Testis (tissue), 2 donors: ENCODE measurements around the gene CARD10.

Experiments
- POLR2A ChIP-seq: fragments of 450-650 bp; IDR thresholded peaks from one replicate; pipeline ENCODE4 v1.6.1; 2017; ENCODE audit warnings: antibody characterized with exemption, mild to moderate bottlenecking, moderate library complexity
- TF ChIP-seq, protein P1 (sequence below), 3 experiments: fragments of 450-650 bp in 2 of 3; fragments of 200-600 bp in 1 of 3; sonication (generic) in 1 of 3; IDR thresholded peaks; one replicate each; pipeline ENCODE4 v1.5.1; 2016 to 2019; ENCODE audit warnings: antibody characterized with exemption in 3 of 3, mild to moderate bottlenecking in 2 of 3, moderate library complexity in 1 of 3

DNA sequence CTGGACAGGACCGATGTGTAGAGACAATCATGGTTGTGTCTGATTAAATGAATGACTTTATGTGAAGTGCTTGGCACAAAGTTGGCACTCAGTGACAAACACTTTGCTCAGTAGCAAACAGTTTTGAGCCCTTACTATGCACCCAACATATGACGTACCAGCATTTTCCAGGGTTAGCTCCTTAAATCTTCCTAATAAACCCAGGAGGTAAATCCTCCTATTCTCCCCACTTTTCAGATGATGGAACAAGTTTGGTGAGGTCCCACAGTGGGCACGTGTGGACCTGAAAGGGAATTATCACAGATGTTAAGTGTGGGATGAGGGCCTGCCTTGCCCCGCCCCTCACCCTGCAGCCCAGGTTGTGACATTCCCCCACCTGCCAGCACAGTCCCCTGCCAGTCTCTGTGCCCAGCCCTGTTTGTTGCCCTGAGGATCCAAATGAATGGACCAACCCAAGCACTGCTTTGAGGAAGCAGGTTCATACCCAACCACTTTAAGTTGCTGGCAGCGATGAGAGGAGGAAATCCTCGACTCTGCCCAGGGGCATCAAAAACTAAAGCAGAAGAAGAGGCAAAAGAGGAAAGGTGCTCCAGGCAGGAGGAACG is 6.6 kb upstream of the CARD10 start:
- no peak for TF ChIP-seq POLR2A
- TF ChIP-seq, protein P1, sequence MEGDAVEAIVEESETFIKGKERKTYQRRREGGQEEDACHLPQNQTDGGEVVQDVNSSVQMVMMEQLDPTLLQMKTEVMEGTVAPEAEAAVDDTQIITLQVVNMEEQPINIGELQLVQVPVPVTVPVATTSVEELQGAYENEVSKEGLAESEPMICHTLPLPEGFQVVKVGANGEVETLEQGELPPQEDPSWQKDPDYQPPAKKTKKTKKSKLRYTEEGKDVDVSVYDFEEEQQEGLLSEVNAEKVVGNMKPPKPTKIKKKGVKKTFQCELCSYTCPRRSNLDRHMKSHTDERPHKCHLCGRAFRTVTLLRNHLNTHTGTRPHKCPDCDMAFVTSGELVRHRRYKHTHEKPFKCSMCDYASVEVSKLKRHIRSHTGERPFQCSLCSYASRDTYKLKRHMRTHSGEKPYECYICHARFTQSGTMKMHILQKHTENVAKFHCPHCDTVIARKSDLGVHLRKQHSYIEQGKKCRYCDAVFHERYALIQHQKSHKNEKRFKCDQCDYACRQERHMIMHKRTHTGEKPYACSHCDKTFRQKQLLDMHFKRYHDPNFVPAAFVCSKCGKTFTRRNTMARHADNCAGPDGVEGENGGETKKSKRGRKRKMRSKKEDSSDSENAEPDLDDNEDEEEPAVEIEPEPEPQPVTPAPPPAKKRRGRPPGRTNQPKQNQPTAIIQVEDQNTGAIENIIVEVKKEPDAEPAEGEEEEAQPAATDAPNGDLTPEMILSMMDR (IDR thresholded peaks at IDR 0.05), result no peak
